HG02623 (cell line): ENCODE measurements around the gene ACSM6.

Source experiments
- ATAC-seq: cut with Tn5 transposase; IDR thresholded peaks from one replicate; pipeline ENCODE4 v1.9.1; 2021; ENCODE audit warnings: moderate library complexity; ENCODE audit not compliant: unreplicated experiment

ACSM6 gene

GRCh38 chr10:95265572-95265971 lies 71.5 kb downstream of the ACSM6 start:
- ATAC-seq, result no peak

GRCh38 chr10:95266674-95267095 lies 72.6 kb downstream of the ACSM6 start:
- ATAC-seq, result peak; percentile 81

- no peak for ATAC-seq
Observed at GRCh38 chr10:95267251-95267650, 73.2 kb downstream of the ACSM6 start.

GRCh38 chr10:95268438-95268837 lies 74.4 kb downstream of the ACSM6 start:
- no peak for ATAC-seq

- no peak for ATAC-seq
Observed at GRCh38 chr10:95273393-95274312, 79.6 kb downstream of the ACSM6 start.

- ATAC-seq, result no peak
Observed at GRCh38 chr10:95275726-95276366, 81.8 kb downstream of the ACSM6 start.

GRCh38 chr10:95276367-95277200 lies 82.5 kb downstream of the ACSM6 start:
- ATAC-seq, result no peak

- no peak for ATAC-seq
Observed at GRCh38 chr10:95277201-95277570, 83.1 kb downstream of the ACSM6 start.

- ATAC-seq, result no peak
Observed at GRCh38 chr10:95277614-95278013, 83.6 kb downstream of the ACSM6 start.
